ENCODE measurements around the gene PDK2.

- TF ChIP-seq CTCF (IDR thresholded peaks at IDR 0.05 in 2 of 3, conservative IDR thresholded peaks at IDR 0.05 in 1 of 3; ENCODE audit: control insufficient read depth in 2 of 3, extremely low read depth in 1 of 3, insufficient read depth in 1 of 3, low read depth in 3 of 3, low read length in 3 of 3) (no peak), POLR2A (IDR thresholded peaks at IDR 0.05; ENCODE audit: low read depth, low read length) (no peak), MXI1 (IDR thresholded peaks at IDR 0.05; ENCODE audit: low read depth, low read length) (no peak), SUZ12 (IDR thresholded peaks at IDR 0.05; ENCODE audit: unreplicated experiment) (no peak), GABPA (IDR thresholded peaks at IDR 0.05; ENCODE audit: low read depth) (no peak), RAD51 (IDR thresholded peaks at IDR 0.05) (no peak), CBFB (IDR thresholded peaks at IDR 0.05; ENCODE audit: low read depth) (no peak), NBN (IDR thresholded peaks at IDR 0.05) (no peak), RELB (IDR thresholded peaks at IDR 0.05; ENCODE audit: low read depth) (no peak), JUNB (IDR thresholded peaks at IDR 0.05) (no peak), SP1 (IDR thresholded peaks at IDR 0.05; ENCODE audit: low read depth, low read length) (no peak)
- TF ChIP-seq, protein P1, sequence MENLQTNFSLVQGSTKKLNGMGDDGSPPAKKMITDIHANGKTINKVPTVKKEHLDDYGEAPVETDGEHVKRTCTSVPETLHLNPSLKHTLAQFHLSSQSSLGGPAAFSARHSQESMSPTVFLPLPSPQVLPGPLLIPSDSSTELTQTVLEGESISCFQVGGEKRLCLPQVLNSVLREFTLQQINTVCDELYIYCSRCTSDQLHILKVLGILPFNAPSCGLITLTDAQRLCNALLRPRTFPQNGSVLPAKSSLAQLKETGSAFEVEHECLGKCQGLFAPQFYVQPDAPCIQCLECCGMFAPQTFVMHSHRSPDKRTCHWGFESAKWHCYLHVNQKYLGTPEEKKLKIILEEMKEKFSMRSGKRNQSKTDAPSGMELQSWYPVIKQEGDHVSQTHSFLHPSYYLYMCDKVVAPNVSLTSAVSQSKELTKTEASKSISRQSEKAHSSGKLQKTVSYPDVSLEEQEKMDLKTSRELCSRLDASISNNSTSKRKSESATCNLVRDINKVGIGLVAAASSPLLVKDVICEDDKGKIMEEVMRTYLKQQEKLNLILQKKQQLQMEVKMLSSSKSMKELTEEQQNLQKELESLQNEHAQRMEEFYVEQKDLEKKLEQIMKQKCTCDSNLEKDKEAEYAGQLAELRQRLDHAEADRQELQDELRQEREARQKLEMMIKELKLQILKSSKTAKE (IDR thresholded peaks at IDR 0.05; ENCODE audit: low read depth, poor library complexity, severe bottlenecking), result no peak
- TF ChIP-seq, protein P2, sequence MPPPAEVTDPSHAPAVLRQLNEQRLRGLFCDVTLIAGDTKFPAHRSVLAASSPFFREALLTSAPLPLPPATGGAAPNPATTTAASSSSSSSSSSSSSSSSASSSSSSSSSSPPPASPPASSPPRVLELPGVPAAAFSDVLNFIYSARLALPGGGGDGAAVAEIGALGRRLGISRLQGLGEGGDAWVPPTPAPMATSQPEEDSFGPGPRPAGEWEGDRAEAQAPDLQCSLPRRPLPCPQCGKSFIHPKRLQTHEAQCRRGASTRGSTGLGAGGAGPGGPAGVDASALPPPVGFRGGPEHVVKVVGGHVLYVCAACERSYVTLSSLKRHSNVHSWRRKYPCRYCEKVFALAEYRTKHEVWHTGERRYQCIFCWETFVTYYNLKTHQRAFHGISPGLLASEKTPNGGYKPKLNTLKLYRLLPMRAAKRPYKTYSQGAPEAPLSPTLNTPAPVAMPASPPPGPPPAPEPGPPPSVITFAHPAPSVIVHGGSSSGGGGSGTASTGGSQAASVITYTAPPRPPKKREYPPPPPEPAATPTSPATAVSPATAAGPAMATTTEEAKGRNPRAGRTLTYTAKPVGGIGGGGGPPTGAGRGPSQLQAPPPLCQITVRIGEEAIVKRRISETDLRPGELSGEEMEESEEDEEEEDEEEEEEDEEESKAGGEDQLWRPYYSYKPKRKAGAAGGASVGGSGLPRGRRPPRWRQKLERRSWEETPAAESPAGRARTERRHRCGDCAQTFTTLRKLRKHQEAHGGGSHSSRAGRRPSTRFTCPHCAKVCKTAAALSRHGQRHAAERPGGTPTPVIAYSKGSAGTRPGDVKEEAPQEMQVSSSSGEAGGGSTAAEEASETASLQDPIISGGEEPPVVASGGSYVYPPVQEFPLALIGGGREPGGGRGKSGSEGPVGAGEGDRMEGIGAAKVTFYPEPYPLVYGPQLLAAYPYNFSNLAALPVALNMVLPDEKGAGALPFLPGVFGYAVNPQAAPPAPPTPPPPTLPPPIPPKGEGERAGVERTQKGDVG (CRISPR knock-in tag; IDR thresholded peaks at IDR 0.05), result no peak
- TF ChIP-seq, protein P3, sequence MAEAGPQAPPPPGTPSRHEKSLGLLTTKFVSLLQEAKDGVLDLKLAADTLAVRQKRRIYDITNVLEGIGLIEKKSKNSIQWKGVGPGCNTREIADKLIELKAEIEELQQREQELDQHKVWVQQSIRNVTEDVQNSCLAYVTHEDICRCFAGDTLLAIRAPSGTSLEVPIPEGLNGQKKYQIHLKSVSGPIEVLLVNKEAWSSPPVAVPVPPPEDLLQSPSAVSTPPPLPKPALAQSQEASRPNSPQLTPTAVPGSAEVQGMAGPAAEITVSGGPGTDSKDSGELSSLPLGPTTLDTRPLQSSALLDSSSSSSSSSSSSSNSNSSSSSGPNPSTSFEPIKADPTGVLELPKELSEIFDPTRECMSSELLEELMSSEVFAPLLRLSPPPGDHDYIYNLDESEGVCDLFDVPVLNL (IDR thresholded peaks at IDR 0.05; ENCODE audit: low read depth, low read length), result no peak
Observed at GRCh38 chr17:50127697-50128361, 32.7 kb downstream of the PDK2 start.
